ENCODE results near the gene PCNA.

Gene PCNA

DNA sequence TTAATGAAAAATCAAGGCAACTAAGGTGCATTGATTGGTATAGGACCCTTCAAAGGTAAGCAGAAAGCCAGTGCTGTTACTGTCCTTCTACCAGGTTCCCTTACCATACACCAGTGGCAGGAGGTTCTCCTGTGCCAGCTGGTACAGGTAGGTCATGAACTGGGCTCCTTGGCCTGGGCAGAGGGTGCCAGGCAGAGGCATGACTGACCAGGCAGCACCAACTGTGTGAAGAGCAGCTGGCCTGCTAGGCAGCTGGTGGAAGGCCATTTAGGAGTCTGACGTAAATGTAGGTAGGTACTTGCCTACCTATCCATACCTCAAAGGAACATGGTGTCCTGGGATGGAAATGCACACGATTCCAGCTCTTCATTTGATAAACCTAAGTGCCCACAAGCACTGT lies 23.3 kb downstream of the PCNA start:
- no peak overlapping the region for H3K4me3 ChIP-seq (ENCODE audit: low read depth, low read length)
- TF ChIP-seq, protein P1, sequence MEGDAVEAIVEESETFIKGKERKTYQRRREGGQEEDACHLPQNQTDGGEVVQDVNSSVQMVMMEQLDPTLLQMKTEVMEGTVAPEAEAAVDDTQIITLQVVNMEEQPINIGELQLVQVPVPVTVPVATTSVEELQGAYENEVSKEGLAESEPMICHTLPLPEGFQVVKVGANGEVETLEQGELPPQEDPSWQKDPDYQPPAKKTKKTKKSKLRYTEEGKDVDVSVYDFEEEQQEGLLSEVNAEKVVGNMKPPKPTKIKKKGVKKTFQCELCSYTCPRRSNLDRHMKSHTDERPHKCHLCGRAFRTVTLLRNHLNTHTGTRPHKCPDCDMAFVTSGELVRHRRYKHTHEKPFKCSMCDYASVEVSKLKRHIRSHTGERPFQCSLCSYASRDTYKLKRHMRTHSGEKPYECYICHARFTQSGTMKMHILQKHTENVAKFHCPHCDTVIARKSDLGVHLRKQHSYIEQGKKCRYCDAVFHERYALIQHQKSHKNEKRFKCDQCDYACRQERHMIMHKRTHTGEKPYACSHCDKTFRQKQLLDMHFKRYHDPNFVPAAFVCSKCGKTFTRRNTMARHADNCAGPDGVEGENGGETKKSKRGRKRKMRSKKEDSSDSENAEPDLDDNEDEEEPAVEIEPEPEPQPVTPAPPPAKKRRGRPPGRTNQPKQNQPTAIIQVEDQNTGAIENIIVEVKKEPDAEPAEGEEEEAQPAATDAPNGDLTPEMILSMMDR (IDR thresholded peaks at IDR 0.05; ENCODE audit: borderline replicate concordance, insufficient read depth, low read depth, low read length): no peak

DNA sequence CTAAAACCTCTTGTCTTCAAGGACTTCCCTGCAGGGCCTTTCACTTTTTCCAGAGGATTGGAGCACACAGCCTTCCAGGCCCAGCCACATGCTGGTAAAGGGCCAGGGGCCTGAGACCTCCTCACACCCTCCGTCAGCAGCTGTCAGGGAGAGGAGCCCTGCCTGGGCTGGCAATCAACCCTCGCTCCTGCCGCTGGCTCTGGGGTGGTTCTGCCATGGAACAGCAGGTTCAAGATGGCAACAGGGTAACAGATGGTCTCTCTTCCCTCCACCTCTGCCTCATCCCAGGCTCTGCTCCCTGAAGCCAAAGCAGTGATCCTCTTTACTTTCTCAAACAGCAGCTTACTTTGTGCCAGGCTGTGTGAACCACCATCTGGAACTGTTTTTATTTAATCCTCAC lies 23.8 kb downstream of the PCNA start:
- TF ChIP-seq, protein P1 (IDR thresholded peaks at IDR 0.05; ENCODE audit: borderline replicate concordance, insufficient read depth, low read depth, low read length): no peak
- H3K4me3 ChIP-seq (ENCODE audit: low read depth, low read length): no peak overlapping the region

DNA sequence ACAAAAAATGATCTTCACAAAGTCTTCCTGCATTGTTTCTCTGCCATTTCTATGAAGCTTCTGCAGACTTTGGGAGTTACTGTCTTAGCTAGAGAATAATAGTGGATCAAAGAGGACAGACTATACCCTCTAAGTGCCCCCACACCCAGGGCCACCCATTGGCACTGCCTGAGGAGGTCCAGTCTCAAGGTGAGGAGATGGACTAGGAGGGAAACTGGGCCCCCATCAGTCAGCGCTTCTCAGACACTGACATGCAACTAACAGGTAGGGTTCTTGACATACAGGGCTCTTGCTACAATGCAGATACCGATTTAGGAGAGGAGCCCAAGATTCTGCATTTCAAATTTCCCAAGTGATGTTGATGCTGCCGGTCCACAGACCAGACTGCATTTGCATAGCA lies 24.3 kb downstream of the PCNA start:
- H3K4me3 ChIP-seq (ENCODE audit: low read depth, low read length): no peak overlapping the region
- TF ChIP-seq, protein P1 (IDR thresholded peaks at IDR 0.05; ENCODE audit: borderline replicate concordance, insufficient read depth, low read depth, low read length): no peak

DNA sequence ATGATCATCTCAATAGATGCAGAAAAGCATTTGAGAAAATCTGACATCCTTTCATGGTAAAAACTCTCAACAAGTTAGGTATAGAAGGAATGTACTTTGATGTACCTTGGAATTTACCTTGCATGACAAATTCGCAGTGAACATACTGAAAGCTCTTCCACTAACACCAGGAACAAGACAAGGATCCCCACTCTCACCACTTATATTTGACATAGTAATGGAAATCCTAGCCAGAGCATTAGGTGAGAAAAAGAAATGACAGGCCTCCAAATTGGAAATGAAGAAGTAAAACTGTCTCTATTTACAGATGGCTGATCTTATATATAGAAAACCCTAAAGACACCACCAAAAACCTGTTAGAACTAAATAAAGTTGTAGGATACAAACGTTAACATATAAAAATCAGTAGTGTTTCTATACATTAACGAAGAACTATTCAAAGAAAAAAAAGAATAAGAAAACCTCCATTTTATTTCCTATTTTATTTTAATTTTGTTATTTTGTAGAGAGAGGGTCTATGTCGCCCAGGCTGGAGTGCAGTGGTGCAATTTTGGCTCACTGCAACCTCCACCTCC lies 26.9 kb downstream of the PCNA start:
- no peak overlapping the region for H3K4me3 ChIP-seq (ENCODE audit: low read depth, low read length)
- TF ChIP-seq, protein P1 (IDR thresholded peaks at IDR 0.05; ENCODE audit: borderline replicate concordance, insufficient read depth, low read depth, low read length): no peak

DNA sequence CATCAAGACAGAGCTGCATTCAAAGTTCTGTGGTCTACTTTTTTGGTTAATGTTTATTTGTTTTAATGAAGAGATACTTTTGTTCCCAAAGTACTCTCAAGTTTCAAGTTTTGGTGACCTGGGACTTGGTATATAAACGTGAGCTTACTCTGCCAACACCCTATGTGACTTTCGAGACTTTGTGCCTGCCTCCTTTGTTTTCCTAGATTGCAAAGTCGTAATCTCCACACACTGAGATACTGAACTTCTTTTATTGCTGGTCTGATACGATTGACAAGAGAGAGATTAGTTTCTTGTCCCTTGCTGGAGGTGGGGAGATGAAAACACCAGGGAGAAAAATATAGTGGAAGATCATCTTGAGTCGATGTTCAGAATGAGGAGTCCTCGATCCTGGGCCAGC lies 27.9 kb downstream of the PCNA start:
- TF ChIP-seq, protein P1 (IDR thresholded peaks at IDR 0.05; ENCODE audit: borderline replicate concordance, insufficient read depth, low read depth, low read length): no peak
- no peak overlapping the region for H3K4me3 ChIP-seq (ENCODE audit: low read depth, low read length)

DNA sequence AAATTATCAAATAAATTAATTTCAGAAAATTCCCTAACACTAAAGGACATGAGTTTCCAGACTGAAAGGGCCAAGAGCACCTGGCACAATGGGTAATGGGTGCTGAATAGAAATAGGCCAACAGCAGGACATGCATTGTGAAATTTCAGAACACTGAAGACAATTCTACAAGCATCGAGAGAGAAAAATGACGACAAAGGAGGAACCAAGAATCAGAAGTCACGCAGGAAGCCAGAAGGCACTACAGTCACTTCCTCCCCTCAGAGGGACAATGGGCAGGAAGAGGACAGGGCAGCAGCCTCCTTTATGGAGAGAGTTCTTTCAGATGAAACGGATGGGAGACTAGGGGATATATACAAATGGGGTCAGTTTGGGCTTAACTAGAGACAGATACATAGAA lies 29.6 kb downstream of the PCNA start:
- no peak overlapping the region for H3K4me3 ChIP-seq (ENCODE audit: low read depth, low read length)
- TF ChIP-seq, protein P1 (IDR thresholded peaks at IDR 0.05; ENCODE audit: borderline replicate concordance, insufficient read depth, low read depth, low read length): no peak

DNA sequence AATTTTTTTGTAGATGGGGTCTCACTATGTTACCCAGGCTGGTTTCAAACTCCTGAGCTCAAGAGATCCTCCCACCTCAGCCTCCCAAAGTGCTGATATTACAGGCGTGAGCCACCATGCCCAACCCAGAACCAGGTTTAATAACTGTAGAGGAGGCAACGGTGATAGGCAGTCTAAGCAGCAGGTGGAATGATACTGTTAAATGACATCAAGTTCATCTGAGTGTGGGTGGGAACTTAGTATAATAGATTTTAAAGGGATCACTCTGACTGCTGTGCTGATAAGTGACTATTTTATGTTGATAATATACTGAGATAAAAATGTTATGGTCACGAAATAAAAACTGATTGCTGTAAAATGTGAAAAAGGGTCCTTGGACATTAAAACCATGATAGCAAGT lies 31.1 kb downstream of the PCNA start:
- H3K4me3 ChIP-seq (ENCODE audit: low read depth, low read length): no peak overlapping the region
- TF ChIP-seq, protein P1 (IDR thresholded peaks at IDR 0.05; ENCODE audit: borderline replicate concordance, insufficient read depth, low read depth, low read length): no peak

Data from GM12875 (cell line).